GM19455 (cell line): ENCODE measurements around the gene FAM53A.

ENCODE experiments used
- ATAC-seq: cut with Tn5 transposase; IDR thresholded peaks from one replicate; pipeline ENCODE4 v1.9.1; 2021; ENCODE audit not compliant: unreplicated experiment

FAM53A gene

GRCh38 chr4:1594871-1595788 is 89.0 kb downstream of the FAM53A start:
- no peak for ATAC-seq

- no peak for ATAC-seq
These were observed 90.2 kb downstream of the FAM53A start for GRCh38 chr4:1593881-1594345.

- ATAC-seq: no peak
These were observed 90.7 kb downstream of the FAM53A start for GRCh38 chr4:1593458-1593857.

DNA sequence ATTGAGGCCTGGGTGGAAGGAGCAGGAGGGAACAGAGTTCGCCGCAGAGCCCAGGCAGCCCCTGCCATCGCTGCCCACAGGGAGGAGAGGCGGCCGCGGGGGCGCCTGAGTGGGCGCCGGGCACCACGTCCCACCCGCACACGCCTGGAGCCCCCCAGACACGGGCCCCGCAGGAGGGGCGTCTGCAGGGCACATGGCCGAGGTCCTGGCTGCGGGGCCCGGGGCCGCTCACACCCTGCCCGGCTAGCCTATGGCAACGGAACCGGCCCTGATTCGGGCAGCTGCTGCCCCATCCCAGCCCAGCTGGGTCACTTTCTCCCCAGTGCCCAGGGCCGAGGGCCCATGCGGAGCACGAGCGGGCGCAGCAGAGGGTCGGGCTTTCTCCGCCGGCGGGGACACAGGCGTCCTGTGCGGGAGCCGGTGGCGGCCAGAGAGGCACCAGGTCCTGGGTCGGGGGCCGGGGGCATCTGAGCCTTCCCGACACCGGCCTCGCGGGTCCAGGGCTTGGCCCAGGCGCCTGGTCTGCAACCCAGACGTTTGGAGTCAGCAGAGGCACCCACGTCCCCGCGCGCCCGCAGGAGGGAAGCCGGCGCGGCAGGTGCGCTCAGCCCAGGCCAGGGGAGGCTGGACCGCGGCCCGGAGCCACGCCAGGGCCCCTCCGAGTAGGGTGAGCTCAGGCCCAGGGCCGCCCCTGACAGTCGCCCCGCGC is 91.2 kb downstream of the FAM53A start:
- ATAC-seq: no peak

DNA sequence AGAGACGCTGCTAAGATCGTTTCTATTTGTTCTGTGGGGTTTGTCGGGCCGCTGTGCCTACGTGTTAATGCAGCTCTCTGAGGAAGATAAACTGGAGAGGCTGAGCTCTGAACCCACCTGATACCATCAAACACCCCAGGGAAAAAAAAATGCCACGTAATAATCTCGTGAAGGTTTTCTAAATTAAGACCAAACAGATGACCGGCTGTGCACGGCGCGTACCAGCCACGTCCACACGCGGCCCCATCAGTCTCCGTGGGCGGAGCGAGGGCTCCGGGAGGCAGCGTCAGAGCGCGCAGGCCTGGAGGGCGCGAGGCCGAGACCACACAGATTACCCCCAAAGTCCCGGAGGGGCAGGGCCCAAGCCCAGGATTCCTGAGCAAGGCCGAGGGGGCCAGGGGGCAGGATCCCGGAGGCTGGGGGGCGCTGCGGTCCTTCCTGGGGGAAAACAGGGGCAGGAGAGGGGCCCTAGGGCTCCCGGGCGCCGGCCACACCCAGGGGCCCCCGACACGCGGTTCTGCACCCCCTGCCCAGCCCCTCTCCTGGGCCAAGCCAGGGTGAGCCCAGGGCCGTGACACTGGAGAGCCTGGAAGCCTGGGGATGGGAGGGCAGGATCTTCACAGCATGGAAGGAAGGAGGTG is 91.9 kb downstream of the FAM53A start:
- no peak for ATAC-seq

GRCh38 chr4:1591107-1591506 is 93.0 kb downstream of the FAM53A start:
- no peak for ATAC-seq

- no peak for ATAC-seq
These were observed 93.9 kb downstream of the FAM53A start for GRCh38 chr4:1590244-1590643.
